Amniotic stem cell (primary cell): ENCODE results near the gene ZFP3.
"Not testable (repeated sequence)": the region's sequence is repeated elsewhere in the genome, so short reads cannot be mapped to it uniquely, and the experiment has no call there.

Experiments
- DNase-seq: peaks from one replicate; lab custom pipeline; 2025; lab: John Stamatoyannopoulos, UW

The ZFP3 gene

GRCh38 chr17:5124896-5125295, 46.6 kb downstream of the ZFP3 start:
- DNase-seq, result not testable (repeated sequence)

- DNase-seq, result no peak
Measured at GRCh38 chr17:5126719-5127488, 48.6 kb downstream of the ZFP3 start.

DNA sequence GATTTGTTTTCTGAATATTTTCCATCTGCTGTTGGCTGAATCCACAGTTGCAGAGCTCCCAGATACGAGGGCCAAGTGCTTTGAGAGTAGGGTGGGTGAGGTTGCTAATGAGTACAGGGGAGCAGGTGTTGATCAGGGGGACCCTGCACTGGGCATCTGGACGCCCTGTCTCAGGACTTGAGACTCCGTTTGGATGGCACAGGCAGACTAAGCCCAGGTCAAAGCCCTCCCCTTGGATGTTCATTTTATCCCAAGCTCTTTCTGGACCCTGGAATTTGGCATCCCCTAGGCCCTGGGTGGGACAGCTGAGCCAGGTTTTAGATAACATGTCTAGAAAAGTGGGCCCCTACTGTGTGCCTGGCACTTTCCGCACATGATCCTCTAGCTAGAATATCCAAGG, 49.6 kb downstream of the ZFP3 start:
- DNase-seq, result no peak

DNA sequence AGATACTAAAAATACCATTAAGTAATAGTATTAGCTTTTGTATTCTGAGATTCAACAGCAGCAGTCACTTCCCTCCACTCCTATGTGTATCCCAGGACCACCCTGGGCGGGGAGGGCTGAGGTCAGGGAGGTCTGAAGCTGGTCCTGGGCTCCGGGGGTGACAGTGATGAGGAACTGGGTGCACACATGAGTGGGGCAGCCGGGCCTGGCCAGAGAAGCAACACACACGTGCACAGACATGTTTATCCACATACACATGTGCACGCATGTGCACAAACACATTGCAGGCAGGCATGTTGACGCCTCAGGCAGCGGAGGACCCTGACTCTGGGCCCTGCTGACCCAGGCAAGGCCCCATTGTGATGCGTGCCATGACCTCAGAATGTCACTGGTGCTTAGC, 50.1 kb downstream of the ZFP3 start:
- not testable (repeated sequence) for DNase-seq

DNA sequence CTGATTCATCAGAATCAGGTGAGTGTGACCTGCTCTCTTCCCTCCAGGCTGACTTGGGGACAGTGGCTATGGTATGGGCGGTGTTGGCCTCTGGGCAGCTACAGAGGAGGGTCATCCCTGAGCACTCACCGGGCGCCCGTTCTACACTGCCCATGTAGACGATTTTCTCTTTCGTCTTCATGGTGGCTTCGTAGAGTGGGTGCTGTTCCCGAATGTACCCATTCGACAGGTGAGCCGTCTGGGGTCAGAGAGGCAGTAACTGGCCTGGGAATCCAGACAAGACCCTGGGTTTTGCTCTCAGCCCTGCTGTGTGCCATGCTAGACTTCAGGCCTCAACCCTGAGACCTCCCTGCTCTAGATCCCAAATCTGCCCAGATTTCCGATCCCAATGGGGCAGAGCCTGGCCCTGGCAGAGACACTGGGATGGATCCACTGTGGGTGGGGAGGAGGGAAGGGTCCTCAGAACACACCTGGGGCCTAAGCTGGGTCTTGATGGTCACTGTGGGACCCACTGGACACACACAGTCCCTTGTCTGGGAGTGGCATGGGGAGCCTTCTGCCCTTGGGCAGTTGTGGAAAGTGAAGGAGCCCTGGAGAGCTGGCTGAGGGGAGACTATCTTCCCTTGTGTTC, 50.8 kb downstream of the ZFP3 start:
- DNase-seq, result no peak

DNA sequence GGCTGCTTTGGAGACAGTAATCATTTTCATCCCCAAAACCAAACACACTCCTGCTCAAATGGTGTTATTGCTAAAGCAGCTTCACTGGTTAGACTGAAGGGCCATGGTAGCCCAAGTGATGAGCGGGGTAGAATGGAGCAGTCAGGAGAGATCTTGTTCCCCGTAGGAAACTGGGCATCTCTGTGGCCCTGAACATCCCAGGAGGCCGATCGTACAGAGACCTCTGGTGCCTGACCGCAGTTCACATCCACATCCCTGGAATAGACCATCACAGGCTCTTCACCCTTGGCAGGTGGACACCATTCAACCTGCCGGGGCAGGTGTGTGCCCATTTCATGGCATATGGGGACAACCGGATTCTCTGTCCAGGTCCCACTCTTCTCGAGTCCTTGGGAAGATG, 51.5 kb downstream of the ZFP3 start:
- DNase-seq, result not testable (repeated sequence)

GRCh38 chr17:5130261-5130660, 52.0 kb downstream of the ZFP3 start:
- DNase-seq, result not testable (repeated sequence)

DNA sequence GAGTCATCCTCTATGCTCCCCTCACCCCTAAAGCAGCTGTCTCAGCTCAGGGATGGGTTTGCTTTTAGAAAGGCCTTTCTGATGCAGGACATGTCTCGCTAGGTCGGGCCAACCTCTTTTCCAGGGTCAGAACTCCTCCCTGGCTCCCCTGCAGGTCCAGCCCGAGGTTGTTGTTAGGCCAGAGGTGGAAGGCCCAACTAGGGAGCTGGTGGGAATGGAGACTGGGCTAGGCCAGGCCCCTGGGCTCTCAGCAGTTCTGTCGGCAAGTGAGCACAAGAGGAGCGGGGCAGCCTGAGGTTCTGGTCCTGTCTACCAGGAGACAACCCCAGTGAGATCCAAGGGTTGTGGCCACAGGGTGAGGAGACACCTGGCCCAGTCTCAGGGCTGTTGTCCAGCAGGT, 52.4 kb downstream of the ZFP3 start:
- not testable (repeated sequence) for DNase-seq

DNA sequence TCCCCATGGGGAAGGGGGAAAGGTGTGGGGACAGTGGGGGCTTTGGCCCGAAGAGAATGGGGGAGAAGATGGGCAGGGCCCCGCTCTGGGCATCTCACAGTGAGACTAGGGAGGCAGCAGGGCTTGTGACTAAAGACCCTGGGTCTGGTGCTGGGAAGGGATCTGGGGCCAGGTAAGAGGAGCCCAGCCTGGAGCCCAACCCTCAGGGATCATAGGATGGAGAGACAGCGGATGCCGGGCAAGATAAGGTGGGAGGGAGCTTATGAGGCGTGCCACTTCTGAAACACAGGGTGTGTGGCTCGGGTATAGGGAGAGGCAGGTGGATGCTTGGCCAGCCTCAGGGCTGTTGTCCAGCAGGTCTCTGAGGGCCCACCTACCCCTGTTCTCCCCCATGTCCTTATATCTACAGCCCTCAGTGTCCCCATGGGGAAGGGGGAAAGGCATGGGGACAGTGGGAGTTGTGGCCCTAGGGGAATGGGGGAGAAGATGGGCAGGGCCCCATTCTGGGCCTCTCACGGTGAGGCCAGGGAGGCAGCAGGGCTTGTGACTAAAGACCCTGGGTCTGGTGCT, 53.0 kb downstream of the ZFP3 start:
- DNase-seq, result no peak

DNA sequence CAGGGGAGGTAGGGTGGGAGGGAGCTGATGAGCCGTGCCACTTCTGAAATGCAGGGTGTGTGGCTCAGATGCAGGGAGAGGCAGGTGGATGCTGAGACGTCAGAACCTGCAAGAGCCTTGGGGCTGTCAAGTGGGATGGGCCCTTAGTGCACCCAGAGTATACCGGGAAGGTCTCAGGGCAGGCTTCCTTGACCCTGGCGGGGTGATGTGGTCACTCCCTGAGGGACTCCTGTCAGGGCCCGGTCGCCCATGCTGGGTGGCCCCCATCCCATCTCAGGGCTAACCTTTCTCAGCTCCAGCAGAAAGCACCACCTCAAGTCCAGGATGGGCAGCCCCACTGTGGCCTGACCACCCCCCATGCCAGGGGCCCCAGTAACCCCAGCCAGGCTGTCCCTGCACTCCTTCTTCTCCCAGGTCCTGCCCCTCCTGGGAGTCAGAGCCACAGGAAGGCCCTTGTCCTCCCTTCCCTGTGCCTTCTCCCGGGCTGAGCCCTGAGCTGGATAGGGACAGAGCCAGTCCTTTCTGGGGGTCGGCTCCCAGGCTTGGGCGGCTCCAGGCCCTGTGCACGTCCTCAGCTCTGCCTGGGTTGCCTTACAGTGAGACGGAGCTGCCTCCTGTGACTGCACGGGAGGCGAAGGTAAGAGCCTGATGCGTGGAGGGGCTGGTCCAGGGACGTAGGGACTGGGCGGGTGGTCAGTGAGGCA, 53.7 kb downstream of the ZFP3 start:
- DNase-seq, result not testable (repeated sequence)

DNA sequence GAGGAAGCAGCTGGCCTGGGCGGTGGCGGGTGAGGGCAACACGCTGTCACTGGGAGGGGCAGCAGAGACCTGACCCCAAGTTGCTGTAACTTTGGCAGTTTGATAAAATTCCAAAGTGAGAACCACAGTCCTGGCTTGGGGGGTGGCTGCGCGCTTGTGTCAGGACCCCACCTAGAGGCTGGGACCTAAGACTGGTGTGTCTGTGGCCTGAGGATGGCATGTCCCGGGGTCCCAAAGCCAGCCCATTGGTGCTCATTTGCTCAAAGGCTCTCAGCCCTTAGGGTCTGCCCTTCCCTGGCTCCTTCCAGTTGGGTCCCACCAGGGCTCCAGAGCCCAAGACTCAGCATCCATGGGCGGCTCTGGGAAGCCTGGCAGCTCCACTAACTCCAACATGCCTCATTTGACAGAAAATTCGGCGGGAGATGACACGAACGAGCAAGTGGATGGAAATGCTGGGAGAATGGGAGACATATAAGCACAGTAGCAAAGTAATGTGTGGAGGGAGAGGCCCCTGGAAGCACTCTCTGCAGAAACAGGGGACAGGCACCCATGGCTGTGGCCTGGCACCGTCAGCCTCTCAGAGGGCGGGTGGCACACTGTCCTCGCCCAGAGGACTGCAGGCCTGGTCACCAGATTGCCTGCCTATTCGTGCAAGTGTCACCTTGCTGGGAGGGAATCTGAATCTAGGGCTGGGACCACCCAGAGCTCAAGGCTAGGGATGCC, 54.4 kb downstream of the ZFP3 start:
- DNase-seq, result not testable (repeated sequence)

DNA sequence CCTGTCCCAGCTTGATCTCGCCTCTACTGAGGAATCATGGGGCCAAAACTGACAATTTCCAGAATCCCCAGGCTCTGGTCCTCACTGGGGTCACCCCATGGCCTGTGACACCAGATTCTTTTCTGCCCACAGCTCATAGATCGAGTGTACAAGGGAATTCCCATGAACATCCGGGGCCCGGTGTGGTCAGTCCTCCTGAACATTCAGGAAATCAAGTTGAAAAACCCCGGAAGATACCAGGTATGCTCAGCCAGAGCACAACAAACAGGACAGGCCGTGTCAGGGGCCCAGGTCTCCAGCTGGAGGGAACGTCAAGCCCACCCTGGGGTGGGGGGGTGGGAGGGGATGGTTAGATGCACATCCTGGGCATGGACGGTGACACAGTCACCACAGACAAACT, 55.0 kb downstream of the ZFP3 start:
- no peak for DNase-seq

DNA sequence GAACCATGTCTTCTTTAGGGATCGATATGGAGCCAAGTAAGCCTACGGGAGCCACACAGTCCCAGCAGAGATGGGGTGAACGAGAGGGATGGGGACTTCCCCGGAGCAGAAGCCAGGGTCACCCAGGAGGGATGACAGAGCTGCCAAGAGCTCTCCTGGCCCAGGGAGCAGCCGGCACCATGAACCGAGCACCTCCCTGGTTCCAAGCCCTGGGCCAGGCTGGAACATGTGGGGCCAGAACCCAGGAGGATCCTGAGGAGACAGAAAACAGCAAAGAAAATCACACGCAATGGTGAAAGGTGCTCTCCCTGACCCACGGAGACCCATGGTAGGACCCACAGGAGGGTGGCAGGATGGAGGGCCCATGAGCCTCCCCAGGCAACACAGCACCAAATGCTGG, 55.7 kb downstream of the ZFP3 start:
- not testable (repeated sequence) for DNase-seq

GRCh38 chr17:5134571-5134970, 56.3 kb downstream of the ZFP3 start:
- DNase-seq, result not testable (repeated sequence)

DNA sequence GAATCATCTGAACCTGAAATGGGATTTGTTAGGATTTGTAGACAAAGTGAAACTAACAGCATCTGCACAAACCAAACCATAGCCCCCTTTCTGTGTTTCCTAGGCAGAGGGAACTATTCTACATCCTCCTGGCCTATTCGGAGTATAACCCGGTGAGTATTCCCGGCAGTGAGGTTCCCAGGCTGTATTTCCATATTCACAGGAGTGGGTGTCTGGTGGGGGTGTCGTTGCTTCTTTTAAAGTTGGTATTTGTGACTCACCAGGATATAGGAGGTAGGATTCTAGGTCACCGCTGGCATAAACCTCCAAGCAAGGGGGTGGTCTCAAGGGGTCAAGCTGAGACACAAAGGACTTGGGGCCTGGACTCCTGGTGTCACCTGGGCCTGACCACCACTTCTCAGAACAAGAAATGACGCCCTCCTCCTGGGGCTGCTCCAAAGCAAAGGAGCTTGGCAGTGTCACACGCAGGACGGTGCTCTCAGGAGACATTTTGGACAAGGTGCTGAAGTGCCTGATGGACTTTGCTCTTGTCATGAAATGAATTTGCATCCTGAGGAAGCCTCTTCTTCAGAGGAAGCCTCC, 57.0 kb downstream of the ZFP3 start:
- DNase-seq, result not testable (repeated sequence)

DNA sequence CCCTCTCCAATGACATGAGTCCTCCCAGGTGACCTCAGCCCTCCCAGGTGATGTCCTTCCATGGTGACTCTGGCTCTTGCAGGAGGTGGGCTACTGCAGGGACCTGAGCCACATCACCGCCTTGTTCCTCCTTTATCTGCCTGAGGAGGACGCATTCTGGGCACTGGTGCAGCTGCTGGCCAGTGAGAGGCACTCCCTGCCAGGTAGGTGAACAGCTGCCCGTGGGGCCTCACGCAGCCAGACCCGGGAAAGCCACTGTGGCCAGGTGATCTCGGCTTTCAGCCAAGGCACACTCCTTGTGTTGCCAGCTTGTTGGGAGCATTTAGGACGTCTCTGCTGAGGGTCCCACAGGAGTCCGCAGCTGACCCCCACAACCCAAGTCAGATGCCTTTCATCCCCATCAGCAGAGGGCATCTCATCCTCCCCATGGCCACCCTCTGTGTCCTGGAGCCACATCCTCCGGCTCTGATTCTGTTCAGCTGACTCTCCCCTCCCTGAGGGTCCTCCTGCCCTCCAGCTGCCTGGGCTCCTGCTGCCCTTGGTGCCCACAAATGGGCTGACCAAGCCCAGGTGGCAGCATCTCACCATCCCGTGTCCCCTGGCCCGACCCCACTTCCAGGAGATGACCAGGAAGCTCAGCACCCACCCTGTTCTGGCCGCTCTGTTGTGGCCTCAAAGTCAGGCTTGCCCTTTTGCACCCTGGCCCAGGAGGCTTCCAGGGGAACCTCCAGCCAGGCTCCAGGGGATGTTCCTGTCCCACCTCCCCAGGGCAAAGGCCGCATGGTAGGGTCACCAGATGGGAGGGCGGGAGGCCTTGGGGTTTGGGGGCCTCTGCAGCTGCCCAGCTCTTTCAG, 57.7 kb downstream of the ZFP3 start:
- DNase-seq, result no peak

DNA sequence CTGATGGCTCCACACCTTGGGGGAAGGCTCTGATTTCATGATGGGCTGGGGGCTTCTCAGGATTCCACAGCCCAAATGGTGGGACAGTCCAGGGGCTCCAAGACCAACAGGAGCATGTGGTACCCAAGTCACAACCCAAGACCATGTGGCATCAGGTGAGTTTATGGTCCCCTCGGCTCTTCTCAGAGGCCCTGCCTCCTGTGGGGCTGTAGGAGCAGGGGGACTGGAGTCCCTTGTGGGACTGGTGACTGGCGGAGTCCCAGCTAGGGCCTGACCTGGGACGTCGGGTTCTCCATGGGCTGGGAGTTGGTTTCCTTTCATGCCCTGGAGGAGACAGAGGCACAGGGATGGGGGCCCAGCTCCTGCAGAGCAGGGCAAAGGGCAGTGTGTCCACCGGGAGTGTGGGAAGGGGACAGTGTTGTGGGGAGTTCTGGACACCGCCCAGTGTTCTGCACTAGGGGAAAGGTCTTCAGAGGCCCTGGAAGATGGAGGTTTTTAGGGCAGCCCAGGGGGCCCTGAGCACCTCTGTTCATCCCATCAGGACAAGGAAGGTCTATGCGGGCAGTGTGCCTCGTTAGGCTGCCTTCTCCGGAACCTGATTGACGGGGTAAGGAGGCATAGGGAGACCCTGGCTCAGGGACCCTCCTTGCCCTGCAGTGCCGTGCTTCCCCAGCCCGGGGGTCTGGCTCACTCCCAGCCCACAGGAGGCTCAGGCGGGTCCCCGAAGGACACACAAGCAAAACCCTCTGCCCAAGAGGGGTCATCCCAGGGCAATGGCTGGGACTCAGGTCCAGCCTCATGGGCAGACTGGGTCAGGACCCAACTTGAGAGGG, 58.5 kb downstream of the ZFP3 start:
- DNase-seq, result not testable (repeated sequence)

GRCh38 chr17:5137511-5138197, 59.4 kb downstream of the ZFP3 start:
- DNase-seq, result not testable (repeated sequence)

DNA sequence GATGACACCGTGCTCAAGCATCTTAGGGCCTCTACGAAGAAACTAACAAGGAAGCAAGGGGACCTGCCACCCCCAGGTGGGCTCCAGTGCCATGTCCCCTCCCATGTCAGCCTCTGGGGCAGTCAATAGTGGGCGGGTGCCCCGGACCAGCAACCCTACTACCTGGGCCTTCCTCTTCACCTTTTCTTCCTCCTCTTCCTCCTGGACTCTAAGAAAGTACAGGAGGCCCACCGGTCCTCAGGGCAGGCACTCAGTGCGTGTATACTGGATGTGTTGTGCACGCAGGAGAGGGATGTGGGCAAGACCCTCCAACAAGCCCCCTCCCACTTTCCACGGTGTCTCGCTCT, 59.9 kb downstream of the ZFP3 start:
- DNase-seq, result not testable (repeated sequence)
